Activated naive CD8-positive, alpha-beta T cell treated with anti-CD3 and anti-CD28 coated beads, Interleukin-2, amount 50 U/mL, for 24 hours (primary cell): ENCODE measurements around the gene SUN2.

Source experiments
- ATAC-seq: fragments of 150-1000 bp; cut with Tn5 transposase; one replicate; pipeline ENCODE4 v1.10.0; 2021
- DNase-seq: peaks from one replicate; pipeline ENCODE4 v3.0.0; 2021
- H3K27ac Mint-ChIP-seq: one replicate; pipeline ENCODE4 v1.8.0; 2021; ENCODE audit warnings: mild to moderate bottlenecking, mixed read lengths
- H3K27me3 Mint-ChIP-seq: one replicate; pipeline ENCODE4 v1.8.0; 2021; ENCODE audit warnings: mixed read lengths
- H3K36me3 Mint-ChIP-seq: one replicate; pipeline ENCODE4 v1.8.0; 2021; ENCODE audit warnings: low read depth, mixed read lengths
- H3K4me1 Mint-ChIP-seq: one replicate; pipeline ENCODE4 v1.8.0; 2021; ENCODE audit warnings: mixed read lengths
- H3K4me3 Mint-ChIP-seq: one replicate; pipeline ENCODE4 v1.8.0; 2021; ENCODE audit warnings: mild to moderate bottlenecking, moderate library complexity, mixed read lengths
- H3K9me3 Mint-ChIP-seq: one replicate; pipeline ENCODE4 v1.8.0; 2021; ENCODE audit warnings: mixed read lengths

The SUN2 gene

DNA sequence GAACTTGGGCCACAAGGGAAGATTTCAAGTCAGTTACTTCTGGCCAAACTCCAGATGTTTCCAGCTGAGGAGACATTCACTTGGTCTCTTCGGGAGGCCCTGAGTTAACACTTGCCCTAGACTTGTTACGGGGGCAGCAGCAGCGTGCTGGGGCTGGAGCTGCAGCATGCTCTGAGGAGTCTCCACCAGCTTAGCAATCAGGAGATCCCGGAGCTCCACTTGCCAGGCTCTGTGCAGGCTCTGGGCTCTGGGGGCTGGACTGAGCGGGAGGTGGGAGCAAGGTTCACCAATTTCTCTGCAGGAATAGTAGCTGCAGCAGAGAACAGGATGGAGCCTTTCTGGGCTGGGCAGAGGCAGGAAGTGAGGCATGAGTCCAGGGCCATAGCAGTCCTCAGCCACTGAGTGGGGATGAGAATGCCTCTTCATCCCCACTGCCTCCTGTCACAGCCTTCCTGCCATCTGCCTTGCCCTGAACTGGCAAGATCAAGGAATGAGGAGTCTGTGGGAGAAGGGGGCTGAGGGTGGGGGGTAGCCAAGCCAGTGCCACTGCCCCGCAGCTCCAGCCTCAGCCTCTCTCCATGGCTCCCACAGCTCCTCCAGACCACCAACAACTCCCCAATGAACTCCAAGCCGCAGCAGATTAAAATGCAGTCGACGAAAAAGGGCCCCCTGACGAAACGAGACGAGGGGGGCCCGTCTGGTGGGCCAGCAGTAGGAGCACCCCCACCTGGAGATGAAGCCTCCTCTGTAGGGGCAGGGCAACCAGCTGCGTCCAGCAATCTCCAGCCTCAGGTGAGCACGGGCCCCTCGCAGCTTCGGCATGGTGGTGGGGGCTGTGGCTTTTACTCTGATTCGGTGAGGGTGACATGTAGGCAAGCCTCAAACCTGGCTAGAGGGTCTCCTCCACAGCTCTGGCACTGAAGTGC lies 26.7 kb downstream of the SUN2 start:
- H3K4me3 Mint-ChIP-seq = no peak overlapping the region
- H3K9me3 Mint-ChIP-seq = no peaks in the 10 kb centered on the region
- ATAC-seq (no peak), DNase-seq (no peak)
- H3K36me3 Mint-ChIP-seq = peaks cover 45% of the 10 kb centered on the region
- H3K27me3 Mint-ChIP-seq = no peaks in the 10 kb centered on the region
- H3K4me1 Mint-ChIP-seq = peaks cover 6% of the 10 kb centered on the region
- no peak overlapping the region for H3K27ac Mint-ChIP-seq

- H3K4me1 Mint-ChIP-seq = peaks cover 2% of the 10 kb centered on the region
- H3K27me3 Mint-ChIP-seq = no peaks in the 10 kb centered on the region
- H3K9me3 Mint-ChIP-seq = no peaks in the 10 kb centered on the region
- no peak overlapping the region for H3K4me3 Mint-ChIP-seq
- ATAC-seq (no peak), DNase-seq (no peak)
- no peak overlapping the region for H3K27ac Mint-ChIP-seq
- peaks cover 57% of the 10 kb centered on the region for H3K36me3 Mint-ChIP-seq
Measured at GRCh38 chr22:38727530-38728451, 28.0 kb downstream of the SUN2 start.

- H3K27ac Mint-ChIP-seq = no peak overlapping the region
Measured at GRCh38 chr22:38727123-38727522, 28.7 kb downstream of the SUN2 start.

GRCh38 chr22:38725900-38726655 lies 29.7 kb downstream of the SUN2 start:
- Mint-ChIP-seq H3K4me1 (peaks cover 2% of the 10 kb centered on the region), H3K4me3 (no peak overlapping the region), H3K9me3 (no peaks in the 10 kb centered on the region), H3K27me3 (no peaks in the 10 kb centered on the region), H3K36me3 (peaks cover 65% of the 10 kb centered on the region), H3K27ac (no peak overlapping the region)
- no peak for ATAC-seq
- no peak for DNase-seq

More at GRCh38 chr22:38727123-38727522, 28.7 kb downstream of the SUN2 start:
- ATAC-seq (no peak), DNase-seq (no peak)
- no peaks in the 10 kb centered on the region for H3K27me3 Mint-ChIP-seq
- peaks cover 61% of the 10 kb centered on the region for H3K36me3 Mint-ChIP-seq
- H3K4me1 Mint-ChIP-seq = peaks cover 2% of the 10 kb centered on the region
- no peaks in the 10 kb centered on the region for H3K9me3 Mint-ChIP-seq
- no peak overlapping the region for H3K4me3 Mint-ChIP-seq

GRCh38 chr22:38724926-38725571 lies 30.7 kb downstream of the SUN2 start:
- Mint-ChIP-seq H3K27me3 (no peaks in the 10 kb centered on the region), H3K4me3 (no peak overlapping the region), H3K36me3 (peaks cover 59% of the 10 kb centered on the region), H3K27ac (no peak overlapping the region), H3K4me1 (no peaks in the 10 kb centered on the region), H3K9me3 (no peaks in the 10 kb centered on the region)
- ATAC-seq = peak; percentile 49
- DNase-seq = no peak

GRCh38 chr22:38724176-38724575 lies 31.6 kb downstream of the SUN2 start:
- DNase-seq (no peak), ATAC-seq (no peak)
- Mint-ChIP-seq H3K4me3 (no peak overlapping the region), H3K9me3 (no peaks in the 10 kb centered on the region), H3K36me3 (peaks cover 59% of the 10 kb centered on the region), H3K27me3 (no peaks in the 10 kb centered on the region), H3K4me1 (no peaks in the 10 kb centered on the region), H3K27ac (no peak overlapping the region)

DNA sequence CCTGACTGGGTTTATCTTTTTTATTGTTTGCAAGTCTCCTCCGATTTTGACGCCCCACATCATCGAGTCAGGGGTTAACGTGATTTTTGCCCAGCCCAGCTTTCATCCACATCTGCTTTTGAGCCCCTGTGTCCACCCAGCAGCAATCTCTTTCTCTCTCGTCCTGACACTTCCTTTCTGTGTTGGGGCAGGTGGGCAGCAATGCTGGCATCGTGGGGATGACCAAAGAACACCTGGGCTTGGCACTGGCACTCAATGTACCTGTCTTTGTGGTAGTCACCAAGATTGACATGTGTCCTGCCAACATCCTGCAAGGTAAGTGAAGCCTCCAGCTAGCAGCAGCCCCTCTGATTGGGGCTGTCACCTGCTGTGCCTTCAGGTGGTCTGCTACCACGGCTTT lies 34.2 kb downstream of the SUN2 start:
- no peak overlapping the region for H3K27ac Mint-ChIP-seq
- ATAC-seq (no peak), DNase-seq (no peak)
- H3K9me3 Mint-ChIP-seq = no peaks in the 10 kb centered on the region
- peaks cover 7% of the 10 kb centered on the region for H3K4me1 Mint-ChIP-seq
- no peaks in the 10 kb centered on the region for H3K27me3 Mint-ChIP-seq
- H3K4me3 Mint-ChIP-seq = no peak overlapping the region
- H3K36me3 Mint-ChIP-seq = peaks cover 61% of the 10 kb centered on the region

DNA sequence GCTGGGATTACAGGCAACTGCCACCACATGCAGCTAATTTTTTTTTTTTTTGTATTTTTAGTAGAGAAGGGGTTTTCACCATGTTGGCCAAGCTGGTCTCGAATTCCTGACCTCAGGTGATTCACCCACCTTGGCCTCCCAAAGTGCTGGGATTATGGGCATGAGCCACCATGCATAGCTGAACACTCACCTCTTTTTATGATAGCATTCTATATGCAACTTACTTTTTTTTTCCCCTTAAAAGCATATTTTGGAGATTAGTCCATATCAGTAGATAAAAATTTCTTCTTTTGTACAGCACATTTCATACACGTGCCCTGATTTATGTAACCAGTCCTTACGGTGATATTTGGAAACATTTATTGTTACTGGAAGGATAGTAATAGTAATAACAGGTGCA lies 35.4 kb downstream of the SUN2 start:
- DNase-seq = no peak
- Mint-ChIP-seq H3K9me3 (no peaks in the 10 kb centered on the region), H3K36me3 (peaks cover 52% of the 10 kb centered on the region), H3K4me1 (peaks cover 7% of the 10 kb centered on the region), H3K27ac (no peak overlapping the region), H3K4me3 (no peak overlapping the region), H3K27me3 (no peaks in the 10 kb centered on the region)
- no peak for ATAC-seq

DNA sequence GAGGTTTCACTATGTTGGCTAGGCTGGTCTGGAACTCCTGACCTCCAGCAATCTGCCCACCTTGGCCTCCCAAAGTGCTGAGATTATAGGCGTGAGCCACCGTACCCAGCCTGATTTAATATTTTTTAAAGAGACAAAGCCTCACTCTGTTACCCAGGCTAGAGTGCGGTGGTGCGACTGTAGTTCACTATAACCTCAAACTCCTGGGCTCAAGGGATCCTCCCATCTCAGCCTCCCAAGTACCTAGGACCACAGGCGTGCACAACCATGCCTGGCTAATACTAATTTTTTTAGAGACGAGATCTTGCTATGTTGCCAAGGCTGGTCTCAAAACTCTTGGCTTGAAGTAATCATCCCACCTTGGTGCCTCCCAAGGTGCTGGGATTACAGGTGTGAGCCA lies 36.6 kb downstream of the SUN2 start:
- H3K36me3 Mint-ChIP-seq = peaks cover 45% of the 10 kb centered on the region

GRCh38 chr22:38718414-38718813 lies 37.4 kb downstream of the SUN2 start:
- Mint-ChIP-seq H3K4me1 (peaks cover 16% of the 10 kb centered on the region), H3K9me3 (no peaks in the 10 kb centered on the region), H3K27me3 (no peaks in the 10 kb centered on the region), H3K4me3 (no peak overlapping the region), H3K36me3 (peaks cover 39% of the 10 kb centered on the region), H3K27ac (peak overlapping the region; percentile 71)
- ATAC-seq (no peak), DNase-seq (no peak)

More for the DNA sequence above, 36.6 kb downstream of the SUN2 start:
- Mint-ChIP-seq H3K9me3 (no peaks in the 10 kb centered on the region), H3K4me3 (no peak overlapping the region), H3K27me3 (no peaks in the 10 kb centered on the region), H3K4me1 (peaks cover 11% of the 10 kb centered on the region), H3K27ac (no peak overlapping the region)
- no peak for ATAC-seq
- no peak for DNase-seq

GRCh38 chr22:38717244-38717643 lies 38.6 kb downstream of the SUN2 start:
- ATAC-seq (no peak), DNase-seq (no peak)
- no peaks in the 10 kb centered on the region for H3K9me3 Mint-ChIP-seq
- peaks cover 33% of the 10 kb centered on the region for H3K36me3 Mint-ChIP-seq
- H3K27me3 Mint-ChIP-seq = no peaks in the 10 kb centered on the region
- no peak overlapping the region for H3K27ac Mint-ChIP-seq
- peaks cover 27% of the 10 kb centered on the region for H3K4me1 Mint-ChIP-seq
- no peak overlapping the region for H3K4me3 Mint-ChIP-seq

DNA sequence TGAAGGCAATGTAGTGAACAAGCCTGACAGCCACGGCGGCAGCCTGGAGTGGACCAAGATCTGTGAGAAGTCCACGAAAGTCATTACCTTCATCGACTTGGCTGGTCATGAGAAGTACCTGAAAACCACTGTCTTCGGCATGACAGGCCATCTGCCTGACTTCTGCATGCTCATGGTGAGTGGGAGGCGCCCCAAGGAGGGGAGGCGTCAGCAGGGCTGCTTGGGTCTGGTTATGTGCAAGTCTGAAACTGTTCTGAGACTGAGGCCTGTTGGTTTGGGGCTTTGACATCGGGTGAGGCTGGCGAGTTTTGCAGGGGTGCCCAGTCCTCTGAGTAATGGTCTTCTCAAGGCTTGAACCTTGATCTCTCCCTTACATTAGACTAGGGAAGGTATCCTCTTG lies 39.0 kb downstream of the SUN2 start:
- H3K27me3 Mint-ChIP-seq = no peaks in the 10 kb centered on the region
- DNase-seq (no peak), ATAC-seq (no peak)
- H3K27ac Mint-ChIP-seq = no peak overlapping the region
- H3K36me3 Mint-ChIP-seq = peaks cover 32% of the 10 kb centered on the region
- peaks cover 29% of the 10 kb centered on the region for H3K4me1 Mint-ChIP-seq
- H3K4me3 Mint-ChIP-seq = no peak overlapping the region
- H3K9me3 Mint-ChIP-seq = no peaks in the 10 kb centered on the region

- peaks cover 29% of the 10 kb centered on the region for H3K36me3 Mint-ChIP-seq
- DNase-seq = no peak
- no peaks in the 10 kb centered on the region for H3K27me3 Mint-ChIP-seq
- peaks cover 30% of the 10 kb centered on the region for H3K4me1 Mint-ChIP-seq
- no peaks in the 10 kb centered on the region for H3K9me3 Mint-ChIP-seq
- no peak overlapping the region for H3K4me3 Mint-ChIP-seq
- ATAC-seq = no peak
- no peak overlapping the region for H3K27ac Mint-ChIP-seq
Measured at GRCh38 chr22:38716271-38716670, 39.5 kb downstream of the SUN2 start.

DNA sequence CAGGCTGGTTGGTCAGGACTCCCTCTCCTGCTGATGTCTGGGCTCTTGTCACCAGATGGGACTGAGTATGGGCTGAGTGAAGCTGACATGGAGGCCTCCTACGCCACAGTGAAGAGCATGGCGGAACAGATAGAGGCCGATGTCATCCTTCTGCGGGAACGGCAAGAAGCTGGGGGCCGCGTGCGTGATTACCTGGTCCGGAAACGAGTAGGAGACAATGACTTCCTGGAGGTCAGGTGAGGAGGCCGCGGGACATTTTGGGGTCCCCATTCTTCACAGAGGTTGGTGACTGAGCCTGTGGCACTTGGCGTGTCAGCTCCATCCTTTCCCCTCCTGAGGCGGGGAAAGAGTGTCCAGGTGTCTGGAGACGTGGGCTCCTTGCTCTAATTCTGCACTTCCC lies 39.9 kb downstream of the SUN2 start:
- DNase-seq (no peak), ATAC-seq (no peak)
- peaks cover 33% of the 10 kb centered on the region for H3K36me3 Mint-ChIP-seq
- H3K4me3 Mint-ChIP-seq = no peak overlapping the region
- H3K27me3 Mint-ChIP-seq = no peaks in the 10 kb centered on the region
- H3K4me1 Mint-ChIP-seq = peaks cover 34% of the 10 kb centered on the region
- H3K27ac Mint-ChIP-seq = no peak overlapping the region
- H3K9me3 Mint-ChIP-seq = no peaks in the 10 kb centered on the region
